Fibroblast of lung (primary cell): ENCODE data around the gene OR11A1.

Experiments used
- EZH2 ChIP-seq: IDR thresholded peaks from 2 replicates; pipeline ENCODE4 v1.5.1; 2012; ENCODE audit warnings: low read length, control low read depth, mild to moderate bottlenecking; ENCODE audit errors: missing control alignments
- TF ChIP-seq, protein P1 (sequence below), 2 donors: IDR thresholded peaks in 1 of 2; conservative IDR thresholded peaks in 1 of 2; 1 replicate in 1 of 2; 2 replicates in 1 of 2; pipeline ENCODE4 v1.5.1; 2011 to 2012; ENCODE audit warnings: low read length in 2 of 2, control low read depth in 1 of 2, inconsistent platforms in 1 of 2, low read depth in 1 of 2, mild to moderate bottlenecking in 1 of 2

- TF ChIP-seq, protein P1, sequence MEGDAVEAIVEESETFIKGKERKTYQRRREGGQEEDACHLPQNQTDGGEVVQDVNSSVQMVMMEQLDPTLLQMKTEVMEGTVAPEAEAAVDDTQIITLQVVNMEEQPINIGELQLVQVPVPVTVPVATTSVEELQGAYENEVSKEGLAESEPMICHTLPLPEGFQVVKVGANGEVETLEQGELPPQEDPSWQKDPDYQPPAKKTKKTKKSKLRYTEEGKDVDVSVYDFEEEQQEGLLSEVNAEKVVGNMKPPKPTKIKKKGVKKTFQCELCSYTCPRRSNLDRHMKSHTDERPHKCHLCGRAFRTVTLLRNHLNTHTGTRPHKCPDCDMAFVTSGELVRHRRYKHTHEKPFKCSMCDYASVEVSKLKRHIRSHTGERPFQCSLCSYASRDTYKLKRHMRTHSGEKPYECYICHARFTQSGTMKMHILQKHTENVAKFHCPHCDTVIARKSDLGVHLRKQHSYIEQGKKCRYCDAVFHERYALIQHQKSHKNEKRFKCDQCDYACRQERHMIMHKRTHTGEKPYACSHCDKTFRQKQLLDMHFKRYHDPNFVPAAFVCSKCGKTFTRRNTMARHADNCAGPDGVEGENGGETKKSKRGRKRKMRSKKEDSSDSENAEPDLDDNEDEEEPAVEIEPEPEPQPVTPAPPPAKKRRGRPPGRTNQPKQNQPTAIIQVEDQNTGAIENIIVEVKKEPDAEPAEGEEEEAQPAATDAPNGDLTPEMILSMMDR (conservative IDR thresholded peaks at IDR 0.05 in 1 of 2, IDR thresholded peaks at IDR 0.05 in 1 of 2; ENCODE audit: low read depth in 1 of 2, low read length in 2 of 2): no peak
- no peak for TF ChIP-seq EZH2
Observed at GRCh38 chr6:29474996-29475395, 18.1 kb upstream of the OR11A1 start.
